ENCODE measurements around the gene TFPT. TPM values are rescaled to one million over a fixed set of nuclear protein-coding genes. Genes with fewer than 3 reads are reported as not detected.

Gene TFPT
- total and polyA plus RNA-seq, 4 donors = 2.4 to 5.6 (median 4.2) TPM

DNA sequence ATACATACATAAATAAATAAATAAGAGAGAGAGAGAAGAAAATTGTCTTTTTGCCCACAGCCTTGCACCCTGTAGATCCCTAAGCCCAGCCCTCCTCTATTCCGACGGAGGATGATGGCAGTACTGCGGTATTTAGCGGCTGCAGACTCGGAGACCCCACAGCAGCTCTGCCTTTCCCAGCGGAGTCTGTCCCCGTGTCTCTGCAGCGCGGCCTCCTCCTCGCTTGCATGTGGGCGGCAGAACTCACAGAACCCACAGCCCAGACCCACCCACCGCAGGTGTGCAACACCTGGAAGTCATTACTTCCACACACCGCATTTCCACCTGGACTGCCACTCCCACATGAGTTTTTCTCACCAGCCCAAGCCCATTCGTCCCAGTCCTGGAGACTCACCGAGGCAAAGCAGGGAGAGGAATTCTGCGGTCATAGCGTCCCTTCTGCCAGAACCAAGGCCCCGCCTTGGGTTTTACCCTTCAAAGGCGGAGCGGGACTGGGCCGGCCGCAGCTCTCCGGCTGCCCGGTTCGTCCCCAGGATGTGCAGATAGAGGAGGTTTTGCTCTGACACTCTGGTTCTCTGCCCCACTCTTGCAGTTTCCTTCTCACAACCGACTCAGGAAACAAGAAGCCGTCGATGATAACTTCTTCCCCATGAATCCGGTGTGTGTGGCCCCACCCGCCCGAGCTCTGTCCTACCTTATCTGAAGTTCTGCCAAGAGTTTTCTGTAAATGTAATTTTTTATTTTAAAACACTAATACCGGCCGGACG lies 51.9 kb downstream of the TFPT start, which contains the start of gene VSTM1 (continued):
- TF ChIP-seq ZBTB33 (IDR thresholded peaks at IDR 0.05) = no peak
- no peak for TF ChIP-seq HNF4A (conservative IDR thresholded peaks at IDR 0.05)
- TF ChIP-seq SP1 (IDR thresholded peaks at IDR 0.05) = no peak
- no peak for TF ChIP-seq NR2F2 (IDR thresholded peaks at IDR 0.05)
- TF ChIP-seq YY1 (IDR thresholded peaks at IDR 0.05) = no peak
- TF ChIP-seq, protein P1, sequence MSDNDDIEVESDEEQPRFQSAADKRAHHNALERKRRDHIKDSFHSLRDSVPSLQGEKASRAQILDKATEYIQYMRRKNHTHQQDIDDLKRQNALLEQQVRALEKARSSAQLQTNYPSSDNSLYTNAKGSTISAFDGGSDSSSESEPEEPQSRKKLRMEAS (IDR thresholded peaks at IDR 0.05) = no peak
- TF ChIP-seq GABPA (IDR thresholded peaks at IDR 0.05 in 1 of 2, conservative IDR thresholded peaks at IDR 0.05 in 1 of 2) = no peak

- H3K4me1 ChIP-seq (ENCODE audit: control insufficient read depth in 4 of 4, insufficient read depth in 4 of 4, low read length in 3 of 4) = no peaks in the 10 kb centered on the region
- H3K27me3 ChIP-seq (ENCODE audit: control insufficient read depth in 4 of 4, insufficient read depth in 4 of 4, low read length in 3 of 4) = no peaks in the 10 kb centered on the region
- H3K9me3 ChIP-seq (ENCODE audit: control insufficient read depth in 4 of 4, low read length in 3 of 4) = peaks cover 0 to 2% (median 0%) of the 10 kb centered on the region in 4 donors
- no peak overlapping the region for H3K4me3 ChIP-seq (ENCODE audit: low read depth in 1 of 3, low read length in 3 of 3)
- WGBS = 64% methylated on average over 9 of the region's 9 CpGs
- TF ChIP-seq HNF4G (IDR thresholded peaks at IDR 0.05) = no peak
- TF ChIP-seq TAF1 (conservative IDR thresholded peaks at IDR 0.05) = no peak
- no peak for TF ChIP-seq CTCF (IDR thresholded peaks at IDR 0.05; ENCODE audit: low read depth, low read length, missing input control)
- TF ChIP-seq FOXA1 (IDR thresholded peaks at IDR 0.05) = no peak
- TF ChIP-seq HNF4A (conservative IDR thresholded peaks at IDR 0.05) = no peak
- TF ChIP-seq RXRA (IDR thresholded peaks at IDR 0.05) = no peak
- TF ChIP-seq ATF3 (IDR thresholded peaks at IDR 0.05) = no peak
- no peak for TF ChIP-seq GABPA (IDR thresholded peaks at IDR 0.05 in 1 of 2, conservative IDR thresholded peaks at IDR 0.05 in 1 of 2)
- no peak for TF ChIP-seq RAD21 (IDR thresholded peaks at IDR 0.05)
- no peak for TF ChIP-seq SP1 (IDR thresholded peaks at IDR 0.05)
- TF ChIP-seq EGR1 (IDR thresholded peaks at IDR 0.05; ENCODE audit: low read depth in 2 of 2) = no peak
- TF ChIP-seq, protein P1 (IDR thresholded peaks at IDR 0.05) = no peak
- no peak for TF ChIP-seq NR2F2 (IDR thresholded peaks at IDR 0.05)
- TF ChIP-seq FOXA2 (IDR thresholded peaks at IDR 0.05) = no peak
- TF ChIP-seq ZBTB33 (IDR thresholded peaks at IDR 0.05) = no peak
- no peak for TF ChIP-seq YY1 (IDR thresholded peaks at IDR 0.05)
- TF ChIP-seq JUND (IDR thresholded peaks at IDR 0.05) = no peak
- TF ChIP-seq, protein P2, sequence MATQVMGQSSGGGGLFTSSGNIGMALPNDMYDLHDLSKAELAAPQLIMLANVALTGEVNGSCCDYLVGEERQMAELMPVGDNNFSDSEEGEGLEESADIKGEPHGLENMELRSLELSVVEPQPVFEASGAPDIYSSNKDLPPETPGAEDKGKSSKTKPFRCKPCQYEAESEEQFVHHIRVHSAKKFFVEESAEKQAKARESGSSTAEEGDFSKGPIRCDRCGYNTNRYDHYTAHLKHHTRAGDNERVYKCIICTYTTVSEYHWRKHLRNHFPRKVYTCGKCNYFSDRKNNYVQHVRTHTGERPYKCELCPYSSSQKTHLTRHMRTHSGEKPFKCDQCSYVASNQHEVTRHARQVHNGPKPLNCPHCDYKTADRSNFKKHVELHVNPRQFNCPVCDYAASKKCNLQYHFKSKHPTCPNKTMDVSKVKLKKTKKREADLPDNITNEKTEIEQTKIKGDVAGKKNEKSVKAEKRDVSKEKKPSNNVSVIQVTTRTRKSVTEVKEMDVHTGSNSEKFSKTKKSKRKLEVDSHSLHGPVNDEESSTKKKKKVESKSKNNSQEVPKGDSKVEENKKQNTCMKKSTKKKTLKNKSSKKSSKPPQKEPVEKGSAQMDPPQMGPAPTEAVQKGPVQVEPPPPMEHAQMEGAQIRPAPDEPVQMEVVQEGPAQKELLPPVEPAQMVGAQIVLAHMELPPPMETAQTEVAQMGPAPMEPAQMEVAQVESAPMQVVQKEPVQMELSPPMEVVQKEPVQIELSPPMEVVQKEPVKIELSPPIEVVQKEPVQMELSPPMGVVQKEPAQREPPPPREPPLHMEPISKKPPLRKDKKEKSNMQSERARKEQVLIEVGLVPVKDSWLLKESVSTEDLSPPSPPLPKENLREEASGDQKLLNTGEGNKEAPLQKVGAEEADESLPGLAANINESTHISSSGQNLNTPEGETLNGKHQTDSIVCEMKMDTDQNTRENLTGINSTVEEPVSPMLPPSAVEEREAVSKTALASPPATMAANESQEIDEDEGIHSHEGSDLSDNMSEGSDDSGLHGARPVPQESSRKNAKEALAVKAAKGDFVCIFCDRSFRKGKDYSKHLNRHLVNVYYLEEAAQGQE (IDR thresholded peaks at IDR 0.05) = no peak
- no peak overlapping the region for H3K9ac ChIP-seq (ENCODE audit: low read depth in 1 of 2, low read length in 2 of 2)
- DNase-seq (ENCODE audit: low spot score) = no peak
- no peak overlapping the region for H3K27ac ChIP-seq (ENCODE audit: low read depth in 1 of 2, low read length in 2 of 2)
- no peaks in the 10 kb centered on the region for H3K36me3 ChIP-seq (ENCODE audit: control insufficient read depth in 4 of 4, insufficient read depth in 3 of 4, low read depth in 1 of 4, low read length in 3 of 4)
Measured at GRCh38 chr19:54062643-54063042, 52.8 kb downstream of the TFPT start.
